Uterus (tissue), 4 donors: ENCODE measurements around the gene XXYLT1. TPM values are rescaled to one million over a fixed set of nuclear protein-coding genes. Genes with fewer than 3 reads are reported as not detected.
A peak's percentile ranks its signal among the peaks of the same experiment; 100 is the strongest.

Experiments
- DNase-seq, 2 donors: peaks; one replicate each; pipeline ENCODE4 v3.0.0-alpha.2; 2019 to 2020
- H3K27ac ChIP-seq, 2 donors: fragments of 200-600 bp; sonication (generic); 1 replicate in 1 of 2; 2 replicates in 1 of 2; pipeline ENCODE4 v1.5.1; 2016 to 2018
- H3K27me3 ChIP-seq, 2 donors: fragments of 200-600 bp; sonication (generic); one replicate each; pipeline ENCODE4 v1.5.1; 2018 to 2019; ENCODE audit warnings: control low read depth in 1 of 2
- H3K36me3 ChIP-seq, 2 donors: fragments of 200-600 bp; sonication (generic); one replicate each; pipeline ENCODE4 v1.5.1; 2019; ENCODE audit warnings: control low read depth in 1 of 2
- H3K4me1 ChIP-seq, 2 donors: fragments of 200-600 bp; sonication (generic); one replicate each; pipeline ENCODE4 v1.5.1; 2018 to 2019; ENCODE audit warnings: control low read depth in 1 of 2
- H3K4me3 ChIP-seq, 2 donors: fragments of 200-600 bp; sonication (generic); 1 replicate in 1 of 2; 2 replicates in 1 of 2; pipeline ENCODE4 v1.5.1; 2018 to 2019; ENCODE audit warnings: mild to moderate bottlenecking in 1 of 2
- H3K9me3 ChIP-seq, 2 donors: fragments of 200-600 bp; sonication (generic); one replicate each; pipeline ENCODE4 v1.5.1; 2019; ENCODE audit warnings: control low read depth in 1 of 2
- CTCF ChIP-seq, 4 experiments: fragments of 200-600 bp in 2 of 4; fragments of 450-650 bp in 2 of 4; sonication (generic) in 2 of 4; IDR thresholded peaks; one replicate each; pipeline ENCODE4 v1.5.1; 2016 to 2019; ENCODE audit warnings: antibody characterized with exemption in 4 of 4, mild to moderate bottlenecking in 2 of 4, moderate library complexity in 1 of 4
- POLR2A ChIP-seq, 2 donors: fragments of 450-650 bp; IDR thresholded peaks; one replicate each; pipeline ENCODE4 v1.6.1; 2016; ENCODE audit warnings: antibody characterized with exemption in 2 of 2, mild to moderate bottlenecking in 1 of 2, moderate library complexity in 1 of 2
- intact Hi-C: fragments of 100-400 bp; cut with DNase I; formaldehyde crosslinking; loops from one replicate; pipeline ENCODE4 v1.15.1; 2023; ENCODE audit warnings: low total_unique reads
- total RNA-seq, 4 donors: library from RNA; depleted of rRNA in 3 of 4; stranded (reverse); fragments of >200 nt in 3 of 4; gene quantifications; one replicate each; pipeline versions ENCODE4 v1.1.0 to v1.2.4, GENCODE V29; 2014 to 2023
- donor health status: DM: yes; HTN: yes; CAD: no.

The XXYLT1 gene
- total RNA-seq, 4 donors from 2014 or later, result 10.6 to 52.5 (median 23.8) TPM

GRCh38 chr3:195156286-195156890, 114.6 kb downstream of the XXYLT1 start:
- no peak for DNase-seq
- H3K27ac ChIP-seq, result peak overlapping the region; percentile 82 to 95
- H3K4me3 ChIP-seq, result no peak overlapping the region
- no peaks in the 10 kb centered on the region for H3K27me3 ChIP-seq
- H3K36me3 ChIP-seq, result no peaks in the 10 kb centered on the region
- intact Hi-C loops, result no loop called here
- TF ChIP-seq CTCF (IDR thresholded peaks at IDR 0.05), result no peak
- TF ChIP-seq POLR2A (IDR thresholded peaks at IDR 0.05), result no peak
- H3K4me1 ChIP-seq, result peaks cover 13 to 14% of the 10 kb centered on the region in 2 donors
- no peaks in the 10 kb centered on the region for H3K9me3 ChIP-seq

DNA sequence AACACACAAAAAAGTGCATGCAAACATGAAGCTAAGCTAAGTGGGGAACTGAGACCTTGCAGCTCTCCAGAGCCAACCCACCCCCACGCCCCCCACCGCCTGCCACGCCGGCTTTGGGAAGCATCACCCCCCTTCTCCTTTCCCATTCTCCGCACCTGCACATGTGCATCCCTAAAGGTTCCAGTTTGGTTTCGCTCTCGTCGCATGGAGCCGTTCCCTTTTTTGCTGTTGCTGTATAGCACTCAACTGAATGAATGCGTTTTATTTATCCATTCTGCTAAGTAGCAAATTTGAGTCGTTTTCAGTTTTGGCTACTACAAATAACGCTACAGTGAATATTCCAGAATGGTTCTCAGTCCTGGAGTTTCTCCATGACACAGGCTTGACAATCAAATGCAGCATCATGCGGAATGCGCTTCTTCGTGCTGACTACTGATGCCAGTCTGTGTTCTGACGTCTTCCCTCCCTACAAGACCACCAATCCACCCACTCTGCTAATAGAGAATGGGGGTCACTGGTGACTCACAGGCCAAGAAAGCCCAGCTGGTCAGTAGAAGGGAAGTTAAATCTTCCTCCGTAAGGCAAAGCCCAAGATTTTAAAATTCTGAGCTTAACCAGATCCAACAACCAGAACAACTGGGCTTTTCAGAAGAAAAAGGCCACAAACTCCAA, 115.3 kb downstream of the XXYLT1 start:
- Histone ChIP-seq H3K4me1 (peaks cover 13 to 14% of the 10 kb centered on the region in 2 donors), H3K4me3 (no peak overlapping the region), H3K27ac (peak overlapping the region; percentile 82 to 95), H3K9me3 (no peaks in the 10 kb centered on the region), H3K36me3 (no peaks in the 10 kb centered on the region), H3K27me3 (no peaks in the 10 kb centered on the region)
- no peak for DNase-seq
- TF ChIP-seq CTCF (IDR thresholded peaks at IDR 0.05) (no peak), POLR2A (IDR thresholded peaks at IDR 0.05) (no peak)
- intact Hi-C loops, result no loop called here

DNA sequence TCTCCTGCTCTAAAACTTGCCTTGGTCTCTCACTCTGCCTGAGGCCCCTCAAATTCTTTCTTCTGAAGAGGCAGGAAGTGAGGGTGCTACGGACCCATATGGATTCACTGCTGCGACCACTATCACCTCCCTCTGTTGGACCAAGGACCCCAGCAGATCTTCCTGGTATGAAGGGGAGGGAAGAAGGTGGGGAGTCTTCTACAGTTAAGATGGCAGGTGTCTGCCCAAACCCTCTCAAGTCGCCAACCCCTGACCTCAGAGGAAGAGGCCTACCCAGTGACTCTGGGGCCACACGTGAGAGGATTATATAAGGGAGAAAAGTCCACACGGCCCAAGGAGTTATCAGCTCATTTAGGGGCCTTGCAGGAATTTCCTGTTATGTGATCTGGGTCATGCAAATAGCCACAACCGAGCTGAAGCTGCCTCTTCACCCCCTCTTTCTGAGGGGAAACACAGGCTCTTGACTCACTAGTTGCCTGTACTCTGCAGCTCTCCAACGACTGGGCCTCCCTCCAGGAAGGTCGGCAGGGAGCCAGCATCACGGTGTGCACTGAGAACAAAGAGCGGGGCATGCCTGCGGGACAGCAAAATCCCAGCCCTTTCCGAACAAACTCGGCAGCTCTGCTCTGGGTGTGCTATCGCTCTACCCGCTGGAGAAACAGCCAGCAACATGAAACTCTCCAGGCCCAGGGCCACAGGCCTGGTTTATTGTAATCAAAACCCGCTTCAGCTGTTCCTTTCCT, 116.0 kb downstream of the XXYLT1 start:
- no peak overlapping the region for H3K4me3 ChIP-seq
- TF ChIP-seq POLR2A (IDR thresholded peaks at IDR 0.05), result no peak
- no peak for TF ChIP-seq CTCF (IDR thresholded peaks at IDR 0.05)
- H3K36me3 ChIP-seq, result no peaks in the 10 kb centered on the region
- DNase-seq, result peak; percentile 91 to 93
- peak overlapping the region; percentile 82 to 95 for H3K27ac ChIP-seq
- peaks cover 13 to 14% of the 10 kb centered on the region in 2 donors for H3K4me1 ChIP-seq
- intact Hi-C loops, result no loop called here
- no peaks in the 10 kb centered on the region for H3K9me3 ChIP-seq
- H3K27me3 ChIP-seq, result no peaks in the 10 kb centered on the region

- Histone ChIP-seq H3K27me3 (no peaks in the 10 kb centered on the region), H3K36me3 (no peaks in the 10 kb centered on the region), H3K27ac (peak overlapping the region; percentile 82 to 95), H3K4me3 (no peak overlapping the region), H3K9me3 (no peaks in the 10 kb centered on the region), H3K4me1 (peaks cover 13 to 17% of the 10 kb centered on the region in 2 donors)
- no peak for TF ChIP-seq CTCF (IDR thresholded peaks at IDR 0.05)
- intact Hi-C loops, result no loop called here
- DNase-seq, result peak in 1 of 2 donors; percentile 49
These were observed 116.7 kb downstream of the XXYLT1 start for GRCh38 chr3:195154111-195154791.
